HepG2 (cell line): ENCODE data around the gene ZNF608. TPM values are rescaled to one million over a fixed set of nuclear protein-coding genes. Genes with fewer than 3 reads are reported as not detected.
A peak's percentile ranks its signal among the peaks of the same experiment; 100 is the strongest.

Experiments used
- EP300 ChIP-seq, 3 experiments: sonication (generic) in 1 of 3; formaldehyde crosslinking in 1 of 3; IDR thresholded peaks; 2 replicates each; pipeline versions ENCODE4 v1.5.1 to v1.6.1; 2011 to 2020; ENCODE audit warnings: low read depth in 2 of 3, low read length in 2 of 3, borderline replicate concordance in 1 of 3, improper control_type of control experiment in 1 of 3, mild to moderate bottlenecking in 1 of 3, missing genetic modification reagents in 1 of 3, moderate library complexity in 1 of 3
- FOXA3 ChIP-seq: IDR thresholded peaks from 2 replicates; pipeline ENCODE4 v1.6.1; 2016; ENCODE audit warnings: missing genetic modification reagents, missing compliant biosample characterization
- HIVEP1 ChIP-seq: sonication (generic); formaldehyde crosslinking; IDR thresholded peaks from 2 replicates; pipeline ENCODE4 v1.4.0; 2020; ENCODE audit warnings: mild to moderate bottlenecking, missing genetic modification reagents
- KAT8 ChIP-seq: IDR thresholded peaks from 2 replicates; pipeline ENCODE4 v1.6.1; 2016; ENCODE audit warnings: missing genetic modification reagents, missing compliant biosample characterization
- MBD4 ChIP-seq: IDR thresholded peaks from 2 replicates; pipeline ENCODE4 v1.6.1; 2012; ENCODE audit warnings: low read length, inconsistent platforms, borderline replicate concordance
- MED1 ChIP-seq: sonication (generic); formaldehyde crosslinking; IDR thresholded peaks from 2 replicates; pipeline ENCODE4 v1.4.0; 2020; ENCODE audit warnings: missing genetic modification reagents
- NCOR1 ChIP-seq: fragments of 200-600 bp; sonication (generic); IDR thresholded peaks from 2 replicates; pipeline ENCODE4 v1.7.0; 2017; ENCODE audit warnings: antibody characterized with exemption, low read length, borderline replicate concordance
- NR2C2 ChIP-seq: sonication (generic); formaldehyde crosslinking; IDR thresholded peaks from 2 replicates; pipeline ENCODE4 v1.4.0; 2020; ENCODE audit warnings: missing genetic modification reagents, mild to moderate bottlenecking, moderate library complexity, borderline replicate concordance
- POLR2G ChIP-seq: fragments of 200-400 bp; formaldehyde crosslinking; IDR thresholded peaks from 2 replicates; pipeline ENCODE4 v1.6.1; 2018; ENCODE audit warnings: mild to moderate bottlenecking, low read depth, low read length, moderate library complexity
- RAD51 ChIP-seq: fragments of 450-650 bp; IDR thresholded peaks from 2 replicates; pipeline ENCODE4 v1.6.1; 2016; ENCODE audit warnings: borderline replicate concordance
- RBAK ChIP-seq: sonication (generic); formaldehyde crosslinking; IDR thresholded peaks from 2 replicates; pipeline ENCODE4 v1.5.1; 2020; ENCODE audit warnings: mild to moderate bottlenecking, missing genetic modification reagents
- RERE ChIP-seq: IDR thresholded peaks from 2 replicates; pipeline ENCODE4 v1.6.1; 2016; ENCODE audit warnings: low read depth, missing genetic modification reagents, missing compliant biosample characterization
- SALL1 ChIP-seq: sonication (generic); formaldehyde crosslinking; IDR thresholded peaks from 2 replicates; pipeline ENCODE4 v1.8.0; 2022; ENCODE audit warnings: mild to moderate bottlenecking, missing genetic modification reagents
- SRY ChIP-seq: sonication (generic); formaldehyde crosslinking; IDR thresholded peaks from 2 replicates; pipeline ENCODE4 v1.8.0; 2022; ENCODE audit warnings: mild to moderate bottlenecking, missing genetic modification reagents
- TFDP2 ChIP-seq: sonication (generic); formaldehyde crosslinking; IDR thresholded peaks from 2 replicates; pipeline ENCODE4 v1.4.0; 2020; ENCODE audit warnings: missing genetic modification reagents
- ZBTB7B ChIP-seq: sonication (generic); formaldehyde crosslinking; IDR thresholded peaks from 2 replicates; pipeline ENCODE4 v1.4.0; 2020; ENCODE audit warnings: missing genetic modification reagents
- ZNF263 ChIP-seq: sonication (generic); formaldehyde crosslinking; IDR thresholded peaks from 2 replicates; pipeline ENCODE4 v1.4.0; 2020; ENCODE audit warnings: missing genetic modification reagents
- ZNF362 ChIP-seq: sonication (generic); formaldehyde crosslinking; IDR thresholded peaks from 2 replicates; pipeline ENCODE4 v1.4.0; 2020; ENCODE audit warnings: missing genetic modification reagents, mild to moderate bottlenecking, borderline replicate concordance
- ZNF432 ChIP-seq: sonication (generic); formaldehyde crosslinking; IDR thresholded peaks from 2 replicates; pipeline ENCODE4 v1.5.0; 2020; ENCODE audit warnings: missing genetic modification reagents, mild to moderate bottlenecking, borderline replicate concordance
- ZNF564 ChIP-seq: sonication (generic); formaldehyde crosslinking; IDR thresholded peaks from 2 replicates; pipeline ENCODE4 v1.8.1; 2023; ENCODE audit warnings: mild to moderate bottlenecking, missing genetic modification reagents
- ZSCAN21 ChIP-seq: sonication (generic); formaldehyde crosslinking; IDR thresholded peaks from 2 replicates; pipeline ENCODE4 v1.8.0; 2022; ENCODE audit warnings: mild to moderate bottlenecking, missing genetic modification reagents, moderate library complexity, borderline replicate concordance
- polyA plus RNA-seq, 8 experiments: library from polyadenylated mRNA; depleted of rRNA in 3 of 8; stranded (reverse) in 7 of 8; unstranded in 1 of 8; fragments of >200 nt; fragmentation: Illumina TruSeq in 4 of 8; extraction: Trizol in 4 of 8; gene quantifications; 2 replicates each; pipeline versions ENCODE4 v1.2.1 to v1.2.3, GENCODE V29; 2011 to 2016; ENCODE audit warnings: low read depth in 4 of 8, missing spikeins in 1 of 8, mixed read lengths in 1 of 8; ENCODE audit not compliant: insufficient read depth in 1 of 8
- total RNA-seq, 5 experiments: library from RNA; depleted of rRNA; stranded (reverse); fragments of >200 nt; fragmentation: Illumina TruSeq; extraction: Trizol; gene quantifications; 2 replicates each; pipeline ENCODE4 v1.2.3, GENCODE V29; 2016; ENCODE audit warnings: low read depth in 1 of 5

ZNF608 gene
- total and polyA plus RNA-seq, 2 of the 13 experiments (the other 11 are each of a cell fraction or from before 2014, with no cell fraction given): 0.66 to 0.91 TPM

- TF ChIP-seq SRY (CRISPR knock-in tag) (no peak), POLR2G (peak; percentile 60), RAD51 (no peak), EP300 (IDR thresholded peaks at IDR 0.05; ENCODE audit: low read depth in 2 of 2, low read length in 2 of 2) (peak in 1 of 2 experiments; percentile 87; a peak in 2 of 4 replicates), EP300 (CRISPR knock-in tag; IDR thresholded peaks at IDR 0.05; ENCODE audit: borderline replicate concordance) (no peak), NR2C2 (peak; percentile 36; the same call in 1 of the 2 replicates), ZNF564 (CRISPR knock-in tag) (0 out of 2 replicates have a peak, but pooled peaks have one; percentile 63), FOXA3 (CRISPR knock-in tag) (peak; percentile 55), TFDP2 (peak; percentile 31; the same call in 1 of the 2 replicates), MED1 (CRISPR knock-in tag) (peak; percentile 37; the same call in 1 of the 2 replicates), ZSCAN21 (no peak), KAT8 (CRISPR knock-in tag) (peak; percentile 35; the same call in 1 of the 2 replicates), ZBTB7B (CRISPR knock-in tag) (0 out of 2 replicates have a peak, but pooled peaks have one; percentile 21), RBAK (CRISPR knock-in tag) (no peak), ZNF362 (CRISPR knock-in tag) (peak; percentile 98), ZNF432 (CRISPR knock-in tag) (no peak), ZNF263 (0 out of 2 replicates have a peak, but pooled peaks have one; percentile 15), MBD4 (peak; percentile 82; the same call in 1 of the 2 replicates), HIVEP1 (CRISPR knock-in tag) (no peak), SALL1 (CRISPR knock-in tag) (peak; percentile 64), RERE (CRISPR knock-in tag) (peak; percentile 28; the same call in 1 of the 2 replicates), NCOR1 (0 out of 2 replicates have a peak, but pooled peaks have one; percentile 28)
Measured at GRCh38 chr5:124748687-124749594, 2.5 kb upstream of the ZNF608 start (continued).
